Natural killer cell (primary cell): Measurements from ENCODE around the gene LEKR1. TPM values are rescaled to one million over a fixed set of nuclear protein-coding genes. Genes with fewer than 3 reads are reported as not detected.
"Not testable (repeated sequence)": the region's sequence is repeated elsewhere in the genome, so short reads cannot be mapped to it uniquely, and the experiment has no call there.

Experiments used
- ATAC-seq, 3 donors: fragments of 150-1000 bp in 2 of 3; fragments of 200-7000 bp in 1 of 3; cut with Tn5 transposase; 1 replicate in 1 of 3; 2 replicates in 2 of 3; pipeline ENCODE4 v1.10.0; 2021; ENCODE audit warnings: mild to moderate bottlenecking in 2 of 3, moderate library complexity in 2 of 3
- DNase-seq, 2 donors: peaks; one replicate each; pipeline versions ENCODE4 v3.0.0 to v3.0.0-alpha.2; 2013 to 2021; ENCODE audit warnings: mixed read lengths in 1 of 2
- H3K27ac ChIP-seq: one replicate; pipeline ENCODE4 v1.5.1; 2013; ENCODE audit warnings: mild to moderate bottlenecking, low read length
- H3K27me3 ChIP-seq: one replicate; pipeline ENCODE4 v1.6.1; 2013; ENCODE audit warnings: low read length; ENCODE audit not compliant: control insufficient read depth, insufficient read depth
- H3K36me3 ChIP-seq: one replicate; pipeline ENCODE4 v1.6.1; 2013; ENCODE audit warnings: low read length; ENCODE audit not compliant: control insufficient read depth, insufficient read depth
- H3K4me1 ChIP-seq: one replicate; pipeline ENCODE4 v1.6.1; 2013; ENCODE audit warnings: low read length; ENCODE audit not compliant: control insufficient read depth, insufficient read depth
- H3K4me3 ChIP-seq: one replicate; pipeline ENCODE4 v1.5.1; 2013; ENCODE audit warnings: low read length
- H3K9me3 ChIP-seq: one replicate; pipeline ENCODE4 v1.6.1; 2013; ENCODE audit warnings: low read length; ENCODE audit not compliant: control insufficient read depth, insufficient read depth
- H3K27ac Mint-ChIP-seq, 2 donors: one replicate each; pipeline ENCODE4 v1.8.0; 2022; ENCODE audit warnings: mild to moderate bottlenecking in 2 of 2, mixed read lengths in 2 of 2, moderate library complexity in 1 of 2
- H3K27me3 Mint-ChIP-seq, 2 donors: one replicate each; pipeline ENCODE4 v1.8.0; 2022; ENCODE audit warnings: low read depth in 2 of 2, mixed read lengths in 2 of 2
- H3K36me3 Mint-ChIP-seq: one replicate; pipeline ENCODE4 v1.8.0; 2022; ENCODE audit warnings: mixed read lengths
- H3K4me1 Mint-ChIP-seq, 2 donors: one replicate each; pipeline ENCODE4 v1.8.0; 2022; ENCODE audit warnings: mixed read lengths in 2 of 2
- H3K4me3 Mint-ChIP-seq: one replicate; pipeline ENCODE4 v1.8.0; 2022; ENCODE audit warnings: mild to moderate bottlenecking, moderate library complexity, mixed read lengths
- H3K9me3 Mint-ChIP-seq, 2 donors: one replicate each; pipeline ENCODE4 v1.8.0; 2022; ENCODE audit warnings: mixed read lengths in 2 of 2
- WGBS: methylation state at CpG from one replicate; pipeline ENCODE4 v1.1.7; 2013; ENCODE audit warnings: missing lambda C conversion rate; ENCODE audit not compliant: insufficient coverage; 5-methylcytosine and 5-hydroxymethylcytosine counted together
- intact Hi-C: fragments of 100-400 bp; cut with micrococcal nuclease; formaldehyde crosslinking; loops from one replicate; pipeline ENCODE4 v1.14.2; 2022
- total RNA-seq, 4 donors: library from RNA; stranded (reverse); fragments of 120-200 nt in 1 of 4; gene quantifications; one replicate each; pipeline versions ENCODE4 v1.2.3 to v1.2.4, GENCODE V29; 2013 to 2022
- TF ChIP-seq, protein P1 (sequence below): fragments of 200-600 bp; IDR thresholded peaks from one replicate; pipeline ENCODE4 v1.8.0; 2022; ENCODE audit warnings: antibody characterized with exemption

LEKR1 gene
- total RNA-seq, 3 donors from 2014 or later (not counting 1 experiment from before 2014, with no cell fraction given): 1.1 to 1.7 (median 1.2) TPM

DNA sequence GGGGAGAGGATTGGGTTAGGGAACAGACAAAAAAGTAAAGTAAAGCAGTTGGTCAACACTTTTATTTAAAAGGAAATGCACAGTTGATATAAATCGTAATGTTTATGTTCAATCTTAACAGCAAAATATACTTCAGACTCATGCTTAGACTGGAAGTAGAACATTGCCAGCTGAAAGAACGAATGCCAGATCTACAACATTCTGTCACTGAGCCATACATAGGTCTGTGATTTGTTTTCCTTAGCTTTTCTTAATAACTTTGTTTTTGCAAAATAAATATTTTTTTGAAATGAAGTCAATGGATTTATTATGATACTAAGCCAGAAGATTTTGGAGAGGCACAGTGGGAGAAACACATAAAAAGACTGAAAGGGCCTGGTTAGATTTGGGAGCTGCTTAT, 62.0 kb downstream of the LEKR1 start:
- H3K9me3 Mint-ChIP-seq: peaks cover 3 to 12% of the 10 kb centered on the region in 2 donors
- Histone ChIP-seq H3K4me1 (no peaks in the 10 kb centered on the region), H3K27ac (no peak overlapping the region), H3K4me3 (no peak overlapping the region), H3K27me3 (no peaks in the 10 kb centered on the region), H3K9me3 (no peaks in the 10 kb centered on the region), H3K36me3 (no peaks in the 10 kb centered on the region)
- DNase-seq (no peak), ATAC-seq (no peak)
- WGBS: 83% methylated on average over 2 of the region's 2 CpGs
- no peak overlapping the region for H3K4me3 Mint-ChIP-seq
- H3K27ac Mint-ChIP-seq: no peak overlapping the region
- TF ChIP-seq, protein P1, sequence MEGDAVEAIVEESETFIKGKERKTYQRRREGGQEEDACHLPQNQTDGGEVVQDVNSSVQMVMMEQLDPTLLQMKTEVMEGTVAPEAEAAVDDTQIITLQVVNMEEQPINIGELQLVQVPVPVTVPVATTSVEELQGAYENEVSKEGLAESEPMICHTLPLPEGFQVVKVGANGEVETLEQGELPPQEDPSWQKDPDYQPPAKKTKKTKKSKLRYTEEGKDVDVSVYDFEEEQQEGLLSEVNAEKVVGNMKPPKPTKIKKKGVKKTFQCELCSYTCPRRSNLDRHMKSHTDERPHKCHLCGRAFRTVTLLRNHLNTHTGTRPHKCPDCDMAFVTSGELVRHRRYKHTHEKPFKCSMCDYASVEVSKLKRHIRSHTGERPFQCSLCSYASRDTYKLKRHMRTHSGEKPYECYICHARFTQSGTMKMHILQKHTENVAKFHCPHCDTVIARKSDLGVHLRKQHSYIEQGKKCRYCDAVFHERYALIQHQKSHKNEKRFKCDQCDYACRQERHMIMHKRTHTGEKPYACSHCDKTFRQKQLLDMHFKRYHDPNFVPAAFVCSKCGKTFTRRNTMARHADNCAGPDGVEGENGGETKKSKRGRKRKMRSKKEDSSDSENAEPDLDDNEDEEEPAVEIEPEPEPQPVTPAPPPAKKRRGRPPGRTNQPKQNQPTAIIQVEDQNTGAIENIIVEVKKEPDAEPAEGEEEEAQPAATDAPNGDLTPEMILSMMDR: no peak
- intact Hi-C loops: no loop called here
- no peaks in the 10 kb centered on the region for H3K4me1 Mint-ChIP-seq
- no peaks in the 10 kb centered on the region for H3K27me3 Mint-ChIP-seq
- peaks cover 23% of the 10 kb centered on the region for H3K36me3 Mint-ChIP-seq

DNA sequence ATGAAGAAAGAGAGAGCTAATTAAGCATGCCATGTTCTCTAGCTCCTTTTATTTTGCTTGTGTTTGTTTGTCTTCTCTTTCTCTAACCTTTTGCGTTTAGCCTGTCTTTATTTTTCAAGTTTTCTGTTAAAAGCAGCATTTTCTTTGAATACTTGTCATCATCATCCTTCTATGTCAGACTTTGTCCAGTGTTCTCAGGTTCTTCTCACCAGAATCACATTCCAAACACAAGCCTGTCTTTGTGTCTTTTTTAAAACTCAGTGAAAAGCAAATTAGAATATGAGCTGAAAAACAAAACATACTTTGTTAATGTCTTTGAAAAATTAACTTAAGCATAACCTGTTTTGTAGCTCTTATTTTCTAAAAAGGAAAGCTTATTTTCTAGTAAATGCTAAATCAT, 62.4 kb downstream of the LEKR1 start:
- Histone ChIP-seq H3K4me3 (no peak overlapping the region), H3K9me3 (no peaks in the 10 kb centered on the region), H3K36me3 (no peaks in the 10 kb centered on the region), H3K27me3 (no peaks in the 10 kb centered on the region), H3K27ac (no peak overlapping the region), H3K4me1 (no peaks in the 10 kb centered on the region)
- WGBS: 100% methylated on average over 1 of the region's 1 CpG
- Mint-ChIP-seq H3K4me1 (no peaks in the 10 kb centered on the region), H3K36me3 (peaks cover 23% of the 10 kb centered on the region), H3K27me3 (no peaks in the 10 kb centered on the region), H3K27ac (no peak overlapping the region), H3K4me3 (no peak overlapping the region), H3K9me3 (peaks cover 3 to 12% of the 10 kb centered on the region in 2 donors)
- DNase-seq: no peak
- TF ChIP-seq, protein P1: no peak
- no peak for ATAC-seq
- intact Hi-C loops: no loop called here

DNA sequence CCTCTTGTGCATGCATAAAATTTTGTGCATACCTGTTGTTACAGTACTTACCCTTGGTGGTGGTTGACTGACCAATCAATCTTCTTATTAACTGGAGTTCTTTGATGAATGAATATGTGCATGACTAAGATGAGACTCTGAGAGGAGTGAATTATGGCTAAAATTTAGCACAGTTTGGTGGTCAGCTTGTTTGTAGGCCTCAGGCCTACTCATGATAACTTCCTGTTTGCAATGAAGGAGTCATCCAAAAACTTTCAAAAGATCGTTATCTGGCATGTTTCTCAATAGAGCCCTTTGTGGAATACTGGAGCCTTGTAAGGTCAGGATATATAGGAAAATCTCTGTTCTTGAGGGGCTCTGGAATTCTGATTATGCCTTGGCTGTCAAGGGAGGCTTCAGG, 66.5 kb downstream of the LEKR1 start:
- TF ChIP-seq, protein P1: no peak
- Histone ChIP-seq H3K9me3 (no peaks in the 10 kb centered on the region), H3K36me3 (no peaks in the 10 kb centered on the region), H3K4me3 (no peak overlapping the region), H3K27ac (no peak overlapping the region), H3K4me1 (no peaks in the 10 kb centered on the region), H3K27me3 (no peaks in the 10 kb centered on the region)
- Mint-ChIP-seq H3K9me3 (peaks cover 0 to 4% of the 10 kb centered on the region in 2 donors), H3K27ac (no peak overlapping the region), H3K4me3 (no peak overlapping the region), H3K36me3 (no peaks in the 10 kb centered on the region), H3K27me3 (peaks cover 0 to 3% of the 10 kb centered on the region in 2 donors), H3K4me1 (no peaks in the 10 kb centered on the region)
- DNase-seq (no peak), ATAC-seq (no peak)
- intact Hi-C loops: no loop called here
- WGBS: 82% methylated on average over 1 of the region's 1 CpG

DNA sequence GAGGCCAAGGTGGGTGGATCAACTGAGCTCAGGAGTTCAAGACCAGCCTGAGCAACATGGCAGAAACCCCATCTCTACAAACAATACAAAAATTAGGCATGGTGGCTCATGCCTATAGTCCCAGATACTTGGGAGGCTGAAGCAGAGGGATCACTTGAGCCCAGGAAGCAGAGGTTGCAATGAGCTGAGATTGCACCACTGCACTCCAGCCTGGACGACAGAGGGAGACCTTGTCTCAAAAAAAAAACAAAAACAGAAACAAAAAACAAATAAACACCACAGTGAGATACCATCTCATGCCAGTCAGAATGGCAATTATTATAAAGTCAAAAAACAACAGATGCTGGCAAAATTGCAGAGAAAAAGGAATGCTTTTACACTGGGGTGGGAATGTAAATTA, 69.2 kb downstream of the LEKR1 start:
- H3K36me3 Mint-ChIP-seq, H3K36me3 ChIP-seq, H3K27ac ChIP-seq, intact Hi-C loops, H3K9me3 Mint-ChIP-seq, H3K4me1 Mint-ChIP-seq, H3K4me1 ChIP-seq, H3K27me3 ChIP-seq, H3K4me3 Mint-ChIP-seq, DNase-seq, H3K9me3 ChIP-seq, H3K27ac Mint-ChIP-seq, H3K4me3 ChIP-seq, H3K27me3 Mint-ChIP-seq, ATAC-seq: not testable (repeated sequence)
- WGBS: 93% methylated on average over 1 of the region's 1 CpG

DNA sequence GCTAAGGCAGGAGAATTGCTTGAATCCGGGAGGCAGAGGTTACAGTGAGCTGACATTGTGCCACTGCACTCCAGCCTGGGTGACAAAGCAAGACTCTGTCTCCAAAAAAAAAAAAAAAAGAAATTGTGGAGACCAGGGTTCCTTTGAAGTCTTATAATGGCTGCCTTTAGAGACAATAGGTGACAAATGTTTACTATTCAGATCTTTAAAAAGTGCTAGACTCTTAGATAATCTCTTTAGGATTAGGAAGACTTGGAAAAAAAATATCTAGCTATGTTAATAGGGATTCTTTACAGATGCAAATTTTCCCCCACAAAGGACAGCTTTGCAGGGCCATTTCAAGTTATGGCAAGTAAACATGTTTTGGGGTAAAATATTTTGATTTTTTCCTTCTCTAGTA, 71.7 kb downstream of the LEKR1 start:
- not testable (repeated sequence) for H3K27ac Mint-ChIP-seq
- 96% methylated on average over 1 of the region's 1 CpG for WGBS

More for the DNA sequence above, 71.7 kb downstream of the LEKR1 start:
- H3K36me3 Mint-ChIP-seq, H3K4me3 ChIP-seq, H3K4me3 Mint-ChIP-seq, H3K36me3 ChIP-seq, H3K4me1 Mint-ChIP-seq, H3K9me3 Mint-ChIP-seq, H3K27me3 Mint-ChIP-seq, ATAC-seq, DNase-seq, H3K9me3 ChIP-seq, H3K27ac ChIP-seq, intact Hi-C loops, H3K4me1 ChIP-seq, H3K27me3 ChIP-seq: not testable (repeated sequence)
